Measurements from ENCODE around the gene MRRF. TPM values are rescaled to one million over a fixed set of nuclear protein-coding genes. Genes with fewer than 3 reads are reported as not detected.

MRRF gene
- total and polyA plus RNA-seq, 2 donors (not counting 3 experiments of a cell fraction or from before 2014, with no cell fraction given): 27.2 to 36.4 TPM

GRCh38 chr9:122307061-122307460, 42.4 kb downstream of the MRRF start:
- CTCF ChIA-PET: interaction anchor here (0.9 to 3.4 kb wide), 17 partner anchors 14 to 208 kb away, joined by 3 to 25 read pairs (median 4); partner anchors contain the start of genes MRRF and RBM18
- no TSS peak for BruUV-seq (replicated peaks)
- TF ChIP-seq GATA2 (IDR thresholded peaks at IDR 0.05; ENCODE audit: insufficient read depth, insufficient read length, low read depth, low read length) (peak; percentile 52), EZH2 (IDR thresholded peaks at IDR 0.05; ENCODE audit: borderline replicate concordance, low read depth, low read length, severe bottlenecking) (no peak), MAX (IDR thresholded peaks at IDR 0.05; ENCODE audit: insufficient read depth, insufficient read length) (peak; percentile 31), POLR2AphosphoS5 (IDR thresholded peaks at IDR 0.05; ENCODE audit: insufficient read depth, low read depth, low read length) (peak; percentile 87), MYC (IDR thresholded peaks at IDR 0.05; ENCODE audit: low read depth, low read length) (peak; percentile 77), JUN (IDR thresholded peaks at IDR 0.05; ENCODE audit: borderline replicate concordance, insufficient read depth, insufficient read length, low read depth) (no peak), POLR2A (IDR thresholded peaks at IDR 0.05; ENCODE audit: low read depth, low read length) (peak; percentile 71), FOS (IDR thresholded peaks at IDR 0.05; ENCODE audit: borderline replicate concordance, insufficient read depth, low read length) (peak; percentile 25)
- TF ChIP-seq, protein P1, sequence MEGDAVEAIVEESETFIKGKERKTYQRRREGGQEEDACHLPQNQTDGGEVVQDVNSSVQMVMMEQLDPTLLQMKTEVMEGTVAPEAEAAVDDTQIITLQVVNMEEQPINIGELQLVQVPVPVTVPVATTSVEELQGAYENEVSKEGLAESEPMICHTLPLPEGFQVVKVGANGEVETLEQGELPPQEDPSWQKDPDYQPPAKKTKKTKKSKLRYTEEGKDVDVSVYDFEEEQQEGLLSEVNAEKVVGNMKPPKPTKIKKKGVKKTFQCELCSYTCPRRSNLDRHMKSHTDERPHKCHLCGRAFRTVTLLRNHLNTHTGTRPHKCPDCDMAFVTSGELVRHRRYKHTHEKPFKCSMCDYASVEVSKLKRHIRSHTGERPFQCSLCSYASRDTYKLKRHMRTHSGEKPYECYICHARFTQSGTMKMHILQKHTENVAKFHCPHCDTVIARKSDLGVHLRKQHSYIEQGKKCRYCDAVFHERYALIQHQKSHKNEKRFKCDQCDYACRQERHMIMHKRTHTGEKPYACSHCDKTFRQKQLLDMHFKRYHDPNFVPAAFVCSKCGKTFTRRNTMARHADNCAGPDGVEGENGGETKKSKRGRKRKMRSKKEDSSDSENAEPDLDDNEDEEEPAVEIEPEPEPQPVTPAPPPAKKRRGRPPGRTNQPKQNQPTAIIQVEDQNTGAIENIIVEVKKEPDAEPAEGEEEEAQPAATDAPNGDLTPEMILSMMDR (IDR thresholded peaks at IDR 0.05; ENCODE audit: extremely low read depth in 1 of 2, insufficient read depth in 1 of 2, low read depth in 1 of 2, low read length in 2 of 2): no peak

More at GRCh38 chr9:122307061-122307460, 42.4 kb downstream of the MRRF start:
- peak overlapping the region; percentile 84 for H3K27ac ChIP-seq (ENCODE audit: insufficient read depth, low read depth, low read length)
- H3K27me3 ChIP-seq (ENCODE audit: control insufficient read depth in 2 of 2, insufficient read depth in 2 of 2, low read length in 2 of 2): no peaks in the 10 kb centered on the region
- H3K4me2 ChIP-seq (ENCODE audit: insufficient read depth, low read length): peak overlapping the region; percentile 32
- H3K79me2 ChIP-seq (ENCODE audit: control insufficient read depth, insufficient read depth, low read length): no peaks in the 10 kb centered on the region
- H3K36me3 ChIP-seq (ENCODE audit: control insufficient read depth in 2 of 2, extremely low read depth in 1 of 2, insufficient read depth in 2 of 2, low read length in 2 of 2): peaks cover 0 to 2% of the 10 kb centered on the region in 2 experiments
- FAIRE-seq: peak; percentile 98
- peak; percentile 91 for DNase-seq (ENCODE audit: low read depth, low spot score)
- no peaks in the 10 kb centered on the region for H4K20me1 ChIP-seq (replicated peaks; ENCODE audit: control insufficient read depth, extremely low read depth, insufficient read depth, low read length)
- peaks cover 56% of the 10 kb centered on the region for H3K4me1 ChIP-seq (ENCODE audit: control insufficient read depth, extremely low read depth, insufficient read depth, low read length)
- POLR2A ChIA-PET: interaction anchor here (0.7 to 2.0 kb wide), 3 partner anchors 42 to 182 kb away, joined by 3 to 9 read pairs (median 5); partner anchors contain the start of genes MRRF and RBM18
- intact Hi-C loops (cut with micrococcal nuclease): loop anchor here (1.0 to 2.0 kb wide), 7 partner anchors 40 to 510 kb away; partner anchors contain the start of genes MORN5, MRRF, NDUFA8 and RBM18
- H3K4me3 ChIP-seq (replicated peaks in 1 of 3; ENCODE audit: insufficient read depth in 1 of 3, low read depth in 1 of 3, low read length in 3 of 3): no peak overlapping the region
- H2AFZ ChIP-seq (ENCODE audit: low read depth, low read length): no peak overlapping the region
- no peaks in the 10 kb centered on the region for H3K9me1 ChIP-seq (replicated peaks; ENCODE audit: control insufficient read depth, extremely low read depth, insufficient read depth, low read length)
- peak overlapping the region; percentile 46 for H3K9ac ChIP-seq (replicated peaks; ENCODE audit: extremely low read depth, insufficient read depth, low read length)
- no peaks in the 10 kb centered on the region for H3K9me3 ChIP-seq (replicated peaks; ENCODE audit: control insufficient read depth, insufficient read depth, low read length)
- dilution Hi-C loops (cut with MboI; ENCODE audit: extremely low pct_ligation_motif_present, low sequenced_read_pairs): no loop called here

Data from endothelial cell of umbilical vein (primary cell).